Parathyroid adenoma (tissue), 2 donors: ENCODE results near the gene LYRM9.

Experiments
- H2AFZ ChIP-seq: fragments of 300-600 bp; sonication (generic); one replicate; pipeline ENCODE4 v1.7.0; 2017; ENCODE audit warnings: antibody characterized with exemption, mild to moderate bottlenecking
- H3K27ac ChIP-seq: fragments of 300-600 bp; sonication (generic); one replicate; pipeline ENCODE4 v1.7.0; 2017
- H3K27me3 ChIP-seq: fragments of 300-600 bp; sonication (generic); one replicate; pipeline ENCODE4 v1.7.0; 2017; ENCODE audit warnings: low read length; ENCODE audit not compliant: control insufficient read depth, insufficient read depth
- H3K36me3 ChIP-seq: fragments of 300-600 bp; sonication (generic); one replicate; pipeline ENCODE4 v1.7.0; 2017; ENCODE audit warnings: low read length; ENCODE audit not compliant: control insufficient read depth, insufficient read depth
- H3K4me1 ChIP-seq: fragments of 300-600 bp; sonication (generic); one replicate; pipeline ENCODE4 v1.7.0; 2017; ENCODE audit warnings: control low read depth
- H3K4me2 ChIP-seq: fragments of 300-600 bp; sonication (generic); one replicate; pipeline ENCODE4 v1.7.0; 2017; ENCODE audit warnings: low read length
- H3K4me3 ChIP-seq: fragments of 300-600 bp; sonication (generic); one replicate; pipeline ENCODE4 v1.7.0; 2017; ENCODE audit warnings: low read depth, low read length
- H3K79me2 ChIP-seq: fragments of 300-600 bp; sonication (generic); one replicate; pipeline ENCODE4 v1.7.0; 2017; ENCODE audit warnings: control low read depth
- H3K9ac ChIP-seq: fragments of 300-600 bp; sonication (generic); one replicate; pipeline ENCODE4 v1.7.0; 2017; ENCODE audit warnings: mild to moderate bottlenecking
- H3K9me3 ChIP-seq: fragments of 300-600 bp; sonication (generic); one replicate; pipeline ENCODE4 v1.7.0; 2017; ENCODE audit warnings: low read length; ENCODE audit not compliant: control insufficient read depth
- TF ChIP-seq, protein P1 (sequence below): fragments of 300-600 bp; sonication (generic); IDR thresholded peaks from one replicate; pipeline ENCODE4 v1.7.0; 2017; ENCODE audit warnings: antibody characterized with exemption, mild to moderate bottlenecking
- donor health status: primary hyperparathyroidism.

Gene LYRM9

DNA sequence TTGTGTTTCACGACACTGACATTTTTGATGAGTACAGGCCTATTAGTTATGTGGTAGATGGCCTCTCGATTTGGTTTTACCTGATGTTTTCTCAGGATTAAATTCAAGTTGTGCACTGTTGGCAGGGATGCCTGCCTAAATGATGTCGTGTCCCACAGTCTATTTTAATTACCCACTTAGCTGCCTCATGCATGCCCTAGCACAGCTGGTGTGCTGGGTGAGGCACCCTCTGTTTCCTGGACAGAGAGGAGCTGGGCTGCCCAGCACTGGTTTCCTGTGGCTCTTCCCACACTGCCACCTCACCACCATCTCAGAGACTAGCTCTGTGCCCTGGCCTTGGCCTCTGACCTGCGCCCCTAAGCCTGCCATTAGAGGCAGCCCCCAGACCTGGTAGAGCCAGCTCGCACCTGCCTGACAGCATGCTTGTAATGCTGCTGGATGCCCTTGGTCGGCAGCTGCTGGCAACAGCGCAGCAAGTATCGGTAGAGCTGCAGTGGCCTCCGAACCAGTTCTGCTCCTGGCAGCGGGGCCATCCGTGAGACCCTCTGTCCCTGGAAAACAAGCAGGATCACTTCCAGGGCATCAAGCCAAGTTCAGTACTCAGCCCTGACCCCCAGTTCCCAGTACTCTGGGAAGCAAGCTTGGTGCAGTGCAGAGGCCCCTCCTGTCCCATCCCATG is 10.9 kb downstream of the LYRM9 start:
- Histone ChIP-seq H3K4me1 (no peaks in the 10 kb centered on the region), H3K9me3 (no peaks in the 10 kb centered on the region), H3K27ac (no peak overlapping the region), H3K4me3 (no peak overlapping the region), H3K79me2 (no peaks in the 10 kb centered on the region), H3K27me3 (no peaks in the 10 kb centered on the region), H2AFZ (no peak overlapping the region), H3K9ac (no peak overlapping the region), H3K36me3 (no peaks in the 10 kb centered on the region), H3K4me2 (no peak overlapping the region)
- TF ChIP-seq, protein P1, sequence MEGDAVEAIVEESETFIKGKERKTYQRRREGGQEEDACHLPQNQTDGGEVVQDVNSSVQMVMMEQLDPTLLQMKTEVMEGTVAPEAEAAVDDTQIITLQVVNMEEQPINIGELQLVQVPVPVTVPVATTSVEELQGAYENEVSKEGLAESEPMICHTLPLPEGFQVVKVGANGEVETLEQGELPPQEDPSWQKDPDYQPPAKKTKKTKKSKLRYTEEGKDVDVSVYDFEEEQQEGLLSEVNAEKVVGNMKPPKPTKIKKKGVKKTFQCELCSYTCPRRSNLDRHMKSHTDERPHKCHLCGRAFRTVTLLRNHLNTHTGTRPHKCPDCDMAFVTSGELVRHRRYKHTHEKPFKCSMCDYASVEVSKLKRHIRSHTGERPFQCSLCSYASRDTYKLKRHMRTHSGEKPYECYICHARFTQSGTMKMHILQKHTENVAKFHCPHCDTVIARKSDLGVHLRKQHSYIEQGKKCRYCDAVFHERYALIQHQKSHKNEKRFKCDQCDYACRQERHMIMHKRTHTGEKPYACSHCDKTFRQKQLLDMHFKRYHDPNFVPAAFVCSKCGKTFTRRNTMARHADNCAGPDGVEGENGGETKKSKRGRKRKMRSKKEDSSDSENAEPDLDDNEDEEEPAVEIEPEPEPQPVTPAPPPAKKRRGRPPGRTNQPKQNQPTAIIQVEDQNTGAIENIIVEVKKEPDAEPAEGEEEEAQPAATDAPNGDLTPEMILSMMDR = no peak

DNA sequence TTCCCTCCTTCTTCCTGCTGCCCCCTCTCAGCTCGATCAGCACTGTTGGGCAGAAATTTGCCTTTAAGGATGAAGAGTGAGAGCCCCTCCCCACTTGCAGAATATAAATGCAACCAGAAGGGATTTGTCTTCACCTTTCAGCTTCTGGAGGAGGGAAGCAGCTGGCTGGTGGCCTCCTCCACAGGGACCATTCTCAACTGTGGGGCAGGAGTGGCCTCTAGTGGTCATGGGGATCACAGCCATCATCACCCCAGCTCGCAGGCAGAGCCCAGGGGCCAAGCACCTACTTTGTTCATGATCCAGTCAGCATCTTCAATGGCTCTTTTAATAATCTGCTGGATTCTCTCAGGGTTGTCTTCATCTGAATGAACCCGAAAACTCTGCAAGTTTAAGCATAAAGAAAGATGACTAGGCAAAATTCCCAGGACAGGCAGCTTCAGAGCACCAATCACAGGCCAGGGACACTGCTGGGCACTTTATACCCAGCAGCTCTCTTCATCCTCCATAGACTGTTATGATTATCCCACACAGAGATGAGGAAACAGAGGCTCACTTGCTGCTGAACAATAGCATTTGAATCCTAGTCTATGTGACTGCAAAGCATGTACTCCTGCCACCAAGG is 13.1 kb downstream of the LYRM9 start:
- H3K9ac ChIP-seq = no peak overlapping the region
- no peaks in the 10 kb centered on the region for H3K4me1 ChIP-seq
- no peaks in the 10 kb centered on the region for H3K27me3 ChIP-seq
- no peak overlapping the region for H3K27ac ChIP-seq
- no peak overlapping the region for H2AFZ ChIP-seq
- no peaks in the 10 kb centered on the region for H3K36me3 ChIP-seq
- no peaks in the 10 kb centered on the region for H3K9me3 ChIP-seq
- no peak overlapping the region for H3K4me3 ChIP-seq
- TF ChIP-seq, protein P1 = peak; percentile 85
- no peak overlapping the region for H3K4me2 ChIP-seq
- no peaks in the 10 kb centered on the region for H3K79me2 ChIP-seq

DNA sequence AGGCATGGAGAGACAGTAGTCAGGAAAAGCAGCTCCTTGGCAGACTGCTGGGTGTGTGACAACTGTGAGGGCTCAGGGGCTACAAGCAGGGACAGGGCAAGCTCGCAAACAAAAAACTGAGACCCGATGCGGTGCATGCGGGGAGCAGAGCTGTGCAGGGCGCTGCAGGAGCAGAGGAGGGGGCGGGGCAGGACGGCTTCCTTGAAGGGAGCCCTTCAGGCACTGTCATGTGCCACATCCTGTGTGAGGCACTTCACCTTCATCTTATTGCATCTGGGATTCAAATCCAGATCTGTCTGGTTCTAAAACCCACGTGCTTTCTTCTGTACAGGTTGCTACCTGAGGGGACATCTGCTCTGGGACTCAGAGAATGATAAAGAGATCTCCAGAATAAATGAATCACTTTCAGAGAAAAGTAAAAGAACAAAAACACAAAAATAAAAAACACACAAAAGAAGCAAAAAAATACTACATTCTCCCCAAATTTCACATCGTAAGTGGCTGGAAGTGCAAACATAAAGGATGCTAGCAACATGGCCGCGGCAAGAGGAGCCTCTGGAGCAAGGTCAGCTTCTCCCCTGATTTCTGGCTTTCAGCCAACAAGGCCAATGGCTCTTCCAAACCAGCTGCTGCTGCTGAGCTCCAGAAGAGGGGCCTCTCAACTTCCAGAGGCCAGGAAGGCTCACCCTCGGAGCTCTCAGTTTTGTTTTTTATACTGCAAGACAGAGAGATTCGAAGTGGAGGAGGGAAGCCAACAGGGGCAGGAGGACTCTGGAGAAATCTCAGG is 14.2 kb downstream of the LYRM9 start:
- Histone ChIP-seq H3K9me3 (no peaks in the 10 kb centered on the region), H3K27ac (no peak overlapping the region), H2AFZ (no peak overlapping the region), H3K9ac (no peak overlapping the region), H3K27me3 (no peaks in the 10 kb centered on the region), H3K4me3 (no peak overlapping the region), H3K79me2 (no peaks in the 10 kb centered on the region), H3K36me3 (no peaks in the 10 kb centered on the region), H3K4me1 (no peaks in the 10 kb centered on the region), H3K4me2 (no peak overlapping the region)
- TF ChIP-seq, protein P1 = no peak

DNA sequence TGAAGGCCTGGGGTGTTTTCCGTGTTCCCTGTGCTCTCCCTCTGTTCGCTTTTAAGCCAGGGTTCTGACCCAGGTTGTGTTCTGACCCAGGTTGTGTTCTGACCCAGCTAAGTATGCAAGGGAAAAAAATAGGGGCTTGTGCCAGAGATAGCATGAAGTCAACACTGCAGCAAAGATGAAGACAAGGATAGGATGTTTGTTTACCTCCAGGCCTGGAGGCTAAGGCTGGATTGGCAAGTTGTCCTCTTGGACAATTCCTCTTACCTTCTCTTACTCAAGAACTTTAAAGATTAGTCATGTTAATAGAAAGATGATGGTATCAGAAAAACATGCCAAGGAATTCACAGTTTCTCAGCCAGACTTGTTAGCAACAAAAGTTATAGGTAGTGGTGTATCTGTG is 19.4 kb downstream of the LYRM9 start:
- Histone ChIP-seq H3K27me3 (no peaks in the 10 kb centered on the region), H3K36me3 (no peaks in the 10 kb centered on the region), H3K79me2 (no peaks in the 10 kb centered on the region), H3K4me1 (peaks cover 5% of the 10 kb centered on the region), H3K9me3 (no peaks in the 10 kb centered on the region), H2AFZ (no peak overlapping the region), H3K4me3 (no peak overlapping the region), H3K9ac (no peak overlapping the region), H3K27ac (no peak overlapping the region), H3K4me2 (no peak overlapping the region)
- TF ChIP-seq, protein P1 = no peak
